Measurements from ENCODE around the gene CRHR1.
A peak's percentile ranks its signal among the peaks of the same experiment; 100 is the strongest.

The CRHR1 gene

DNA sequence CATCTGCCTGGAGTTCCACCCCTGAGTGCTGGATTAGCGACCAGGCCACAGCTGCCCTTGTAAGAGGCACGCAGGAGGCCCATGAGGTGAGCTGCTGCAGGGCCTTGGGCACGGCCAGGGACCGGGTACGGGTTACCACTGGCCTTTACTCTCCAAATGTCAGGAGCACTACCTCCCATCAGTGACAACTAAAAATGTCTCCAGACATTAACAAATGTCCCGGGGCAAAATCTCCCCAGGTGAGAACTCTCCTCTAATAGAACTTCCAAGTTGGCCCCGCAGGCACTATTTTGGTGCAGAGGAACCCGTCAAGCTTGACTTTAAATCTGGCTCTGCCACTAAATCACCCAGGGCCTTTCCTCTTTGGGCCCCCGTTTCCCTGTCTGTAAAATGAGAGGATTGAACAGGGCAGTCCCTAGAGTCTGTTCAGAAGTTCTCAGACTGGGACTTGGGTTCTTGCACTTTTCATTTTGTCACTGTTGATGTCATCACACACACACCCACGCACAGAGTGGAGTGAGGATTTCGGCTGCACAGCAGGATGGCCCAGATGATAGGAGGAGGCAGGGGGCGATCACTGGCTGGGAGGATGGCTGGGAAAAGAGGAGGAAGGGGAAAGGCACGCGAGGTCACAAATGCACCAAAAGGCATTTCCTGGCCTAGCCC lies 85.7 kb downstream of the CRHR1 start:
- 0 out of 2 replicates have a peak overlapping the region, but pooled peaks have one; percentile 21 for H3K4me3 ChIP-seq
- H3K27ac ChIP-seq, result peak overlapping the region; percentile 94
- DNase-seq (ENCODE audit: low read depth, low spot score), result no peak
- H3K9me3 ChIP-seq (ENCODE audit: low read depth, low read length), result no peaks in the 10 kb centered on the region
- no peaks in the 10 kb centered on the region for H3K36me3 ChIP-seq (ENCODE audit: insufficient read depth, low read length)
- peak overlapping the region; percentile 7 for H3K9ac ChIP-seq (ENCODE audit: insufficient read length)
- TF ChIP-seq EZH2 (IDR thresholded peaks at IDR 0.05) (no peak), POLR2AphosphoS5 (IDR thresholded peaks at IDR 0.05; ENCODE audit: borderline replicate concordance, low read depth, low read length) (no peak), FOXP2 (optimal IDR thresholded peaks at IDR 0.05; ENCODE audit: control extremely low read depth, extremely low read length, insufficient read depth) (no peak)

GRCh38 chr17:45870342-45870974 lies 86.3 kb downstream of the CRHR1 start:
- no peaks in the 10 kb centered on the region for H3K9me3 ChIP-seq (ENCODE audit: low read depth, low read length)
- 0 out of 2 replicates have a peak overlapping the region, but pooled peaks have one; percentile 21 for H3K4me3 ChIP-seq
- H3K36me3 ChIP-seq (ENCODE audit: insufficient read depth, low read length), result no peaks in the 10 kb centered on the region
- DNase-seq (ENCODE audit: low read depth, low spot score), result no peak
- H3K9ac ChIP-seq (ENCODE audit: insufficient read length), result peak overlapping the region; percentile 35
- TF ChIP-seq POLR2AphosphoS5 (IDR thresholded peaks at IDR 0.05; ENCODE audit: borderline replicate concordance, low read depth, low read length), result no peak
- peak overlapping the region; percentile 94 for H3K27ac ChIP-seq

- no peak overlapping the region for H3K27ac ChIP-seq
- no peak overlapping the region for H3K9ac ChIP-seq (ENCODE audit: insufficient read length)
- DNase-seq (ENCODE audit: low read depth, low spot score), result no peak
- TF ChIP-seq EZH2 (IDR thresholded peaks at IDR 0.05) (no peak), POLR2AphosphoS5 (IDR thresholded peaks at IDR 0.05; ENCODE audit: borderline replicate concordance, low read depth, low read length) (no peak), FOXP2 (optimal IDR thresholded peaks at IDR 0.05; ENCODE audit: control extremely low read depth, extremely low read length, insufficient read depth) (no peak)
- H3K36me3 ChIP-seq (ENCODE audit: insufficient read depth, low read length), result no peaks in the 10 kb centered on the region
- no peaks in the 10 kb centered on the region for H3K9me3 ChIP-seq (ENCODE audit: low read depth, low read length)
- no peak overlapping the region for H3K4me3 ChIP-seq
Observed at GRCh38 chr17:45871718-45872117, 87.6 kb downstream of the CRHR1 start.

DNA sequence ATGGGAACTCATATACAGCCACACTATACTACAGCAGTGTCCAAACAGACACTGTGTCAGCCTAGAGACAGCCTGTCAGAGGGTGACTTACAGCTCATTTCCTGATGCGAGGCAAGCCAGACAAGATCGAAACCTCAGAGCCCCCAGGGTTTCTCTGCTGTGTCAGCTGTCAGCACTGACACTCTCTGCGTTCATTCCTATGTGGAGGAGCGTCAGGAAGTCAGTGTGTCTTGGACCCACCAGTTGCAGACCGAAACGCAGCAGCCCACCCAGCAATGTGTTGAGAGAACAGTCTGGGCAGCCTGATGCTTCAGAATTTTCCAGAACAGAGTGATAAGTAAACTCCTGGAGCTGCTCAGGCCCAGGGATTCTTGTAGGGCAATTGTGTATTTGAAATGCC lies 89.6 kb downstream of the CRHR1 start:
- peak; percentile 90 for TF ChIP-seq FOXP2 (optimal IDR thresholded peaks at IDR 0.05; ENCODE audit: control extremely low read depth, extremely low read length, insufficient read depth)
- TF ChIP-seq POLR2AphosphoS5 (IDR thresholded peaks at IDR 0.05; ENCODE audit: borderline replicate concordance, low read depth, low read length), result peak; percentile 56; the same call in 1 of the 2 replicates
- TF ChIP-seq EZH2 (IDR thresholded peaks at IDR 0.05), result no peak
- peak overlapping the region; percentile 2 for H3K9ac ChIP-seq (ENCODE audit: insufficient read length)
- H3K9me3 ChIP-seq (ENCODE audit: low read depth, low read length), result no peaks in the 10 kb centered on the region
- DNase-seq (ENCODE audit: low read depth, low spot score), result peak; percentile 64
- H3K36me3 ChIP-seq (ENCODE audit: insufficient read depth, low read length), result no peaks in the 10 kb centered on the region
- peak overlapping the region; percentile 66 for H3K4me3 ChIP-seq
- H3K27ac ChIP-seq, result peak overlapping the region; percentile 88

DNA sequence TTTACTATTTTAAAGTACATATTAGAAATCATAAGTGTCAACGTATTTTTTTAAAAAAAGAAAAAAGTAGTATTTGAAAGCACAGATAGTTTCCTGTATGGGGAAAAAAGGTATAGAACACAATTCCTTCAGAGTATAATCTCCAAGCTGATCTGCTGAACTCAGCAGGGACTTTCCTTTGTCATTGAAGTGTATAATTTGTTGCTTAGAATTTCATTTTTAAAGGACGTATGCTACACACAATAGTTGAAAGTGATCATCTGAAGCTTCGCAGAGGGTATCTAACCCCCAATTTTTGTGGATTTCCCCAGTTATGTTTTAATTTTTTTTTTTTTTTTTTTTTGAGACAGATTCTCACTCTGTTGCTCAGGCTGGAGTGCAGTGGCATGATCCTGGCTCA lies 90.0 kb downstream of the CRHR1 start:
- H3K27ac ChIP-seq, result peak overlapping the region; percentile 88
- no peaks in the 10 kb centered on the region for H3K9me3 ChIP-seq (ENCODE audit: low read depth, low read length)
- H3K9ac ChIP-seq (ENCODE audit: insufficient read length), result peak overlapping the region; percentile 2
- no peaks in the 10 kb centered on the region for H3K36me3 ChIP-seq (ENCODE audit: insufficient read depth, low read length)
- DNase-seq (ENCODE audit: low read depth, low spot score), result no peak
- TF ChIP-seq POLR2AphosphoS5 (IDR thresholded peaks at IDR 0.05; ENCODE audit: borderline replicate concordance, low read depth, low read length) (no peak), FOXP2 (optimal IDR thresholded peaks at IDR 0.05; ENCODE audit: control extremely low read depth, extremely low read length, insufficient read depth) (no peak), EZH2 (IDR thresholded peaks at IDR 0.05) (no peak)
- peak overlapping the region; percentile 66 for H3K4me3 ChIP-seq

GRCh38 chr17:45876539-45876938 lies 92.4 kb downstream of the CRHR1 start:
- TF ChIP-seq POLR2AphosphoS5 (IDR thresholded peaks at IDR 0.05; ENCODE audit: borderline replicate concordance, low read depth, low read length), result no peak
- no peak for TF ChIP-seq FOXP2 (optimal IDR thresholded peaks at IDR 0.05; ENCODE audit: control extremely low read depth, extremely low read length, insufficient read depth)
- no peak for TF ChIP-seq EZH2 (IDR thresholded peaks at IDR 0.05)
- no peak overlapping the region for H3K27ac ChIP-seq

DNA sequence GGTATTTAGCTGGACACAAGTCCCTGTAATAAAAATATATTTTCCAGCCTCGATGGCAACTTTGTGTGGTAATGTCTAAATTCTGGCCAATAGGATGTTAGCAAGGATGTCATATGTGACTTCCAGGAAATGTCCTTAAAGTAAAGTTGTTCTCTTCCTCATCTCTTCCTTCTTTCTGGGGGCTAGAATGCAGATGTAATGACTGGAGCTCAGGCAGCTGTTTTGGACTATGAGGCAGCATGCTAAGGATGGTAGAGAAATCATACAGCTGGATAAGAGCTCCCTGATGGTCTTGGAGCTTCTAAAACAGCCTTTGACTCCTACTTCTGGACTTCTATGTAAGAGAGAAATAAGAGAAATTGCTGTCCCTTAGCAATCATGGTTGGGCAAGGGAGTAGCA lies 93.3 kb downstream of the CRHR1 start:
- H3K36me3 ChIP-seq (ENCODE audit: insufficient read depth, low read length), result no peaks in the 10 kb centered on the region

More at GRCh38 chr17:45876539-45876938, 92.4 kb downstream of the CRHR1 start:
- H3K9me3 ChIP-seq (ENCODE audit: low read depth, low read length), result no peaks in the 10 kb centered on the region
- no peak for DNase-seq (ENCODE audit: low read depth, low spot score)
- H3K9ac ChIP-seq (ENCODE audit: insufficient read length), result no peak overlapping the region
- no peak overlapping the region for H3K4me3 ChIP-seq
- no peaks in the 10 kb centered on the region for H3K36me3 ChIP-seq (ENCODE audit: insufficient read depth, low read length)

DNA sequence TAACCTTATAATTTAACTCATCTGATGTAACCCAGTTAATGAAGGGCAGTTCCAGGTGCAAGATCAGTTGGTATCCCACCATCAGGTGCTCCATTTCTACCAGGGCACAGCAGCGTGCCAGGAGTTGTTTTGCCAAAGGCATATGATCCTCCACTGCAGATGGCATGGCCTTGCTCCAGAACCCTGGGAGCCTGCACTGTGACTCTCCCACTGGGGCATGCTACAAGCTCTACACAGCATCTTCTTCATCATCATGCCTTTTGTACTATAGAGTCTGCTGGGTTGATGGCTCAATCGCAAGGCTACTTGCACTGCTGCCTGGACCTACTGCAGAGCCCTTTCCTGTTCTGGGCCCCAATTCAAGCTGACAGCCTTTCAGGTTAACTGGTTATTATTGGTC lies 98.9 kb downstream of the CRHR1 start:
- Histone ChIP-seq H3K9ac (ENCODE audit: insufficient read length) (no peak overlapping the region), H3K27ac (no peak overlapping the region), H3K9me3 (ENCODE audit: low read depth, low read length) (no peaks in the 10 kb centered on the region), H3K4me3 (no peak overlapping the region), H3K36me3 (ENCODE audit: insufficient read depth, low read length) (no peaks in the 10 kb centered on the region)
- DNase-seq (ENCODE audit: low read depth, low spot score), result no peak
- TF ChIP-seq FOXP2 (optimal IDR thresholded peaks at IDR 0.05; ENCODE audit: control extremely low read depth, extremely low read length, insufficient read depth) (no peak), POLR2AphosphoS5 (IDR thresholded peaks at IDR 0.05; ENCODE audit: borderline replicate concordance, low read depth, low read length) (no peak), EZH2 (IDR thresholded peaks at IDR 0.05) (no peak)

More for the DNA sequence above, 93.3 kb downstream of the CRHR1 start:
- Histone ChIP-seq H3K9ac (ENCODE audit: insufficient read length) (no peak overlapping the region), H3K9me3 (ENCODE audit: low read depth, low read length) (no peaks in the 10 kb centered on the region), H3K4me3 (no peak overlapping the region), H3K27ac (no peak overlapping the region)
- TF ChIP-seq EZH2 (IDR thresholded peaks at IDR 0.05), result no peak
- no peak for TF ChIP-seq POLR2AphosphoS5 (IDR thresholded peaks at IDR 0.05; ENCODE audit: borderline replicate concordance, low read depth, low read length)
- TF ChIP-seq FOXP2 (optimal IDR thresholded peaks at IDR 0.05; ENCODE audit: control extremely low read depth, extremely low read length, insufficient read depth), result no peak
- DNase-seq (ENCODE audit: low read depth, low spot score), result no peak
